HEK293 (cell line): ENCODE measurements around the gene B4GALNT4.

ENCODE experiments used
- BCL11A ChIP-seq: fragments of 450-650 bp; formaldehyde crosslinking; IDR thresholded peaks from 2 replicates; pipeline ENCODE4 v1.5.1; 2016; ENCODE audit warnings: low read depth, missing biosample characterization, missing genetic modification characterization
- KLF10 ChIP-seq: fragments of 450-650 bp; IDR thresholded peaks from 2 replicates; pipeline ENCODE4 v1.5.1; 2018; ENCODE audit warnings: missing biosample characterization, mild to moderate bottlenecking, missing genetic modification characterization
- REPIN1 ChIP-seq: fragments of 450-650 bp; formaldehyde crosslinking; IDR thresholded peaks from 2 replicates; pipeline ENCODE4 v1.5.1; 2017; ENCODE audit warnings: missing biosample characterization, missing genetic modification characterization, low read depth
- ZNF24 ChIP-seq: fragments of 450-650 bp; formaldehyde crosslinking; IDR thresholded peaks from 2 replicates; pipeline ENCODE4 v1.5.1; 2016; ENCODE audit warnings: missing biosample characterization, missing genetic modification characterization
- ZNF335 ChIP-seq: fragments of 450-650 bp; formaldehyde crosslinking; conservative IDR thresholded peaks from 2 replicates; pipeline ENCODE4 v1.5.1; 2016; ENCODE audit warnings: missing biosample characterization, missing genetic modification characterization
- ZNF776 ChIP-seq: fragments of 450-650 bp; formaldehyde crosslinking; IDR thresholded peaks from 2 replicates; pipeline ENCODE4 v1.5.0; 2017; ENCODE audit warnings: missing biosample characterization, missing genetic modification characterization, borderline replicate concordance
- TF ChIP-seq, protein P1 (sequence below): fragments of 450-650 bp; formaldehyde crosslinking; IDR thresholded peaks from 2 replicates; pipeline ENCODE4 v1.5.1; 2016; ENCODE audit warnings: missing biosample characterization, missing genetic modification characterization

DNA sequence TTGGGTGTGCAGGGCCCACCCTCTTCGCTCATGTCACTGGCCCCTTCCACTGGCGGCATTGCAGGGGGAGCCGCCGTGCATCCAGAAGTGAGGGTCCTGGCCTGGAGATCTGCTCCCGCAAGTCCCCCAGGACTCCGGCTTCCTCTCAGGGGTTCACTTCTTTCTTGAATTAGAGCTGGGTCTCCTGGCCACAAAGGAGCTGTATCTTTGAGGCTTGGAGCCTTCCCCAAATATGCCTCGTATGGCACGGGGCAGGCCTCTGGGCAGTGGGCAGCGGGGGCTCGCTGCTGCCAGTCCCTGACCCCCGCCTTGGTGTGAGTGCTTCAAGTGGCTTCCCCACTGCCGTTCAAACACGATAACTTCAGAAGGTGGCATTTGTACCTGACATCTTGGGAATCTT lies 41.3 kb upstream of the B4GALNT4 start:
- TF ChIP-seq ZNF335 (no peak), ZNF24 (tag by site-specific recombination) (no peak), ZNF776 (no peak), BCL11A (no peak), KLF10 (tag by site-specific recombination) (no peak), REPIN1 (tag by site-specific recombination) (no peak)
- TF ChIP-seq, protein P1, sequence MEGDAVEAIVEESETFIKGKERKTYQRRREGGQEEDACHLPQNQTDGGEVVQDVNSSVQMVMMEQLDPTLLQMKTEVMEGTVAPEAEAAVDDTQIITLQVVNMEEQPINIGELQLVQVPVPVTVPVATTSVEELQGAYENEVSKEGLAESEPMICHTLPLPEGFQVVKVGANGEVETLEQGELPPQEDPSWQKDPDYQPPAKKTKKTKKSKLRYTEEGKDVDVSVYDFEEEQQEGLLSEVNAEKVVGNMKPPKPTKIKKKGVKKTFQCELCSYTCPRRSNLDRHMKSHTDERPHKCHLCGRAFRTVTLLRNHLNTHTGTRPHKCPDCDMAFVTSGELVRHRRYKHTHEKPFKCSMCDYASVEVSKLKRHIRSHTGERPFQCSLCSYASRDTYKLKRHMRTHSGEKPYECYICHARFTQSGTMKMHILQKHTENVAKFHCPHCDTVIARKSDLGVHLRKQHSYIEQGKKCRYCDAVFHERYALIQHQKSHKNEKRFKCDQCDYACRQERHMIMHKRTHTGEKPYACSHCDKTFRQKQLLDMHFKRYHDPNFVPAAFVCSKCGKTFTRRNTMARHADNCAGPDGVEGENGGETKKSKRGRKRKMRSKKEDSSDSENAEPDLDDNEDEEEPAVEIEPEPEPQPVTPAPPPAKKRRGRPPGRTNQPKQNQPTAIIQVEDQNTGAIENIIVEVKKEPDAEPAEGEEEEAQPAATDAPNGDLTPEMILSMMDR (tag by site-specific recombination): no peak
